Loucy (cell line): ENCODE results near the gene CUL3.
"Not testable (repeated sequence)": the region's sequence is repeated elsewhere in the genome, so short reads cannot be mapped to it uniquely, and the experiment has no call there.

Experiments
- H2AFZ ChIP-seq: fragments of 200-600 bp; sonication (generic); 2 replicates; pipeline ENCODE4 v1.6.0; 2016; ENCODE audit warnings: antibody characterized with exemption, mild to moderate bottlenecking, low read length, moderate library complexity
- H3F3A ChIP-seq: fragments of 200-600 bp; 2 replicates; pipeline ENCODE4 v1.6.0; 2016; ENCODE audit warnings: antibody characterized with exemption, low read depth, mild to moderate bottlenecking
- H3K27me3 ChIP-seq: fragments of 200-600 bp; sonication (generic); 2 replicates; pipeline ENCODE4 v1.6.1; 2014; ENCODE audit warnings: low read length, mild to moderate bottlenecking; ENCODE audit not compliant: insufficient read depth, poor library complexity, severe bottlenecking
- H3K36me3 ChIP-seq: fragments of 200-600 bp; sonication (generic); 2 replicates; pipeline ENCODE4 v1.6.1; 2016; ENCODE audit warnings: low read length; ENCODE audit not compliant: insufficient read depth
- H3K4me1 ChIP-seq: fragments of 200-600 bp; sonication (generic); 2 replicates; pipeline ENCODE4 v1.5.1; 2014; ENCODE audit warnings: low read length, mild to moderate bottlenecking; ENCODE audit not compliant: insufficient read depth, poor library complexity, severe bottlenecking
- H3K4me2 ChIP-seq: fragments of 200-600 bp; sonication (generic); 2 replicates; pipeline ENCODE4 v1.6.0; 2014; ENCODE audit warnings: antibody characterized with exemption, low read length, low read depth, mild to moderate bottlenecking; ENCODE audit not compliant: poor library complexity, severe bottlenecking
- H3K4me3 ChIP-seq: fragments of 200-600 bp; sonication (generic); 2 replicates; pipeline ENCODE4 v1.5.1; 2014; ENCODE audit warnings: low read length, mild to moderate bottlenecking, mixed read lengths; ENCODE audit not compliant: poor library complexity, severe bottlenecking
- H3K79me2 ChIP-seq: fragments of 200-600 bp; sonication (generic); 2 replicates; pipeline ENCODE4 v1.6.1; 2014; ENCODE audit warnings: low read length; ENCODE audit not compliant: insufficient read depth
- H3K9ac ChIP-seq: fragments of 200-600 bp; sonication (generic); 2 replicates; pipeline ENCODE4 v1.6.0; 2014; ENCODE audit warnings: mild to moderate bottlenecking, low read depth, low read length, moderate library complexity; ENCODE audit not compliant: poor library complexity, severe bottlenecking
- H3K9me2 ChIP-seq: fragments of 200-600 bp; sonication (generic); replicated peaks from 2 replicates; pipeline ENCODE4 v1.6.1; 2016; ENCODE audit warnings: low read depth, low read length, mixed read lengths
- H3K9me3 ChIP-seq: fragments of 200-600 bp; sonication (generic); 2 replicates; pipeline ENCODE4 v1.6.1; 2014; ENCODE audit warnings: mild to moderate bottlenecking, antibody characterized with exemption, low read length, low read depth; ENCODE audit not compliant: insufficient read depth
- H4K20me1 ChIP-seq: fragments of 200-600 bp; sonication (generic); 2 replicates; pipeline ENCODE4 v1.6.0; 2014; ENCODE audit warnings: antibody characterized with exemption, low read length, mild to moderate bottlenecking; ENCODE audit not compliant: insufficient read depth, poor library complexity, severe bottlenecking
- CTCF ChIP-seq: fragments of 200-600 bp; sonication (generic); conservative IDR thresholded peaks from 2 replicates; pipeline ENCODE4 v1.5.1; 2014; ENCODE audit warnings: mild to moderate bottlenecking, antibody characterized with exemption, low read length
- EZH2phosphoT487 ChIP-seq: fragments of 200-600 bp; IDR thresholded peaks from 2 replicates; pipeline ENCODE4 v1.6.1; 2018; ENCODE audit warnings: antibody characterized with exemption, mild to moderate bottlenecking, moderate library complexity, borderline replicate concordance

The CUL3 gene

GRCh38 chr2:224523626-224524577 is 61.3 kb downstream of the CUL3 start:
- peaks cover 80% of the 10 kb centered on the region for H4K20me1 ChIP-seq
- H3K79me2 ChIP-seq = peaks cover 96% of the 10 kb centered on the region
- H2AFZ ChIP-seq = no peak overlapping the region
- TF ChIP-seq EZH2phosphoT487 = no peak
- TF ChIP-seq CTCF = no peak
- H3K9me2 ChIP-seq = no peaks in the 10 kb centered on the region
- peaks cover 15% of the 10 kb centered on the region for H3K4me1 ChIP-seq
- no peaks in the 10 kb centered on the region for H3F3A ChIP-seq
- H3K27me3 ChIP-seq = no peaks in the 10 kb centered on the region
- H3K4me3 ChIP-seq = no peak overlapping the region
- peaks cover 7% of the 10 kb centered on the region; the same call in 1 of the 2 replicates for H3K36me3 ChIP-seq
- H3K9ac ChIP-seq = no peak overlapping the region
- H3K9me3 ChIP-seq = no peaks in the 10 kb centered on the region
- H3K4me2 ChIP-seq = no peak overlapping the region

- H3K27me3 ChIP-seq, H3K36me3 ChIP-seq, H3K9ac ChIP-seq, H3K4me2 ChIP-seq, H3K4me3 ChIP-seq, H3F3A ChIP-seq, H3K9me2 ChIP-seq, H3K9me3 ChIP-seq, H2AFZ ChIP-seq: not testable (repeated sequence)
- H3K79me2 ChIP-seq = peaks cover 96% of the 10 kb centered on the region
- H4K20me1 ChIP-seq = peaks cover 81% of the 10 kb centered on the region
- H3K4me1 ChIP-seq = peaks cover 26% of the 10 kb centered on the region
Measured at GRCh38 chr2:224522483-224522882, 62.7 kb downstream of the CUL3 start.

GRCh38 chr2:224520064-224520463 is 65.1 kb downstream of the CUL3 start:
- H3K9ac ChIP-seq = no peak overlapping the region
- H3K36me3 ChIP-seq = peaks cover 9% of the 10 kb centered on the region; the same call in 1 of the 2 replicates
- no peak overlapping the region for H3K4me3 ChIP-seq
- no peaks in the 10 kb centered on the region for H3K9me2 ChIP-seq
- peaks cover 99% of the 10 kb centered on the region for H3K79me2 ChIP-seq
- no peaks in the 10 kb centered on the region for H3K27me3 ChIP-seq
- H3K4me1 ChIP-seq = peaks cover 26% of the 10 kb centered on the region
- peaks cover 78% of the 10 kb centered on the region for H4K20me1 ChIP-seq
- TF ChIP-seq EZH2phosphoT487 = no peak
- no peak for TF ChIP-seq CTCF
- H2AFZ ChIP-seq = no peak overlapping the region
- no peak overlapping the region for H3K4me2 ChIP-seq
- no peaks in the 10 kb centered on the region for H3K9me3 ChIP-seq
- no peaks in the 10 kb centered on the region for H3F3A ChIP-seq
